ENCODE data around the gene OR2T12.

- TF ChIP-seq CTCF (IDR thresholded peaks at IDR 0.05) = no peak
- TF ChIP-seq EP300 (IDR thresholded peaks at IDR 0.05) = no peak
Observed at GRCh38 chr1:248288391-248288790, 14.8 kb downstream of the OR2T12 start.
